ENCODE measurements around the gene PPP2R5B.

- TF ChIP-seq POLR2AphosphoS5 (IDR thresholded peaks at IDR 0.05; ENCODE audit: borderline replicate concordance, low read depth, low read length) (no peak), EZH2 (IDR thresholded peaks at IDR 0.05) (no peak)
These were observed 44.1 kb upstream of the PPP2R5B start for GRCh38 chr11:64880240-64881001.
